Skin of body (tissue), 2 donors: Measurements from ENCODE around the gene CARD6. TPM values are rescaled to one million over a fixed set of nuclear protein-coding genes. Genes with fewer than 3 reads are reported as not detected.
"Not testable (repeated sequence)": the region's sequence is repeated elsewhere in the genome, so short reads cannot be mapped to it uniquely, and the experiment has no call there.

Experiments
- DNase-seq: peaks from one replicate; lab custom pipeline; 2025; lab: John Stamatoyannopoulos, UW
- total RNA-seq: library from RNA; depleted of rRNA; stranded (reverse); fragments of >200 nt; gene quantifications from one replicate; pipeline ENCODE4 v1.2.3, GENCODE V29; 2014

Gene CARD6
- total RNA-seq = 3.9 TPM

- DNase-seq = no peak
Observed at GRCh38 chr5:40841068-40841805, at the start of gene CARD6. CARD6 (plus strand) TSS chr5:40841367; CDS start chr5:40841383, 16 bp downstream.

DNA sequence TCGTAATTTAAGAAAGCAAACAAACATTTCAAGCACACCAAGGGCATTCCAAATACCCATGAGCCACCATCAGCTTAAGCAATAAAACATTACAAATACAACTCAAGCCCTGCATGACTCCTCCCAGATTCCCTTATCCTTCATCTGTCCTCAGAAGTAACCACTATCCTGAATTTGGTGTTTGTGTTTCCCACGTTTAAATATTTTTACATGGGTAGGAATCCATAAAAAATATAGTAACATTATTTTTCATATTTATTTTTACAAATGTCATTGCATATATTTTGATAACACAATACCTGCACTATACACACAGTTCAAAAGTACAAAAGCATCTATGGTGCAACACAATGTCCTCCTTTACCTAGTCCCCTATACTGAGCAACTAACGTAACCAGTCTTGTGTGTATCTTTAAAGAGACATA lies 49.4 kb upstream of the CARD6 start:
- no peak for DNase-seq

- DNase-seq = not testable (repeated sequence)
Observed at GRCh38 chr5:40792691-40793090, 48.5 kb upstream of the CARD6 start.

- not testable (repeated sequence) for DNase-seq
Observed at GRCh38 chr5:40794340-40794739, 46.8 kb upstream of the CARD6 start.

GRCh38 chr5:40794877-40795276 lies 46.3 kb upstream of the CARD6 start:
- DNase-seq = not testable (repeated sequence)

DNA sequence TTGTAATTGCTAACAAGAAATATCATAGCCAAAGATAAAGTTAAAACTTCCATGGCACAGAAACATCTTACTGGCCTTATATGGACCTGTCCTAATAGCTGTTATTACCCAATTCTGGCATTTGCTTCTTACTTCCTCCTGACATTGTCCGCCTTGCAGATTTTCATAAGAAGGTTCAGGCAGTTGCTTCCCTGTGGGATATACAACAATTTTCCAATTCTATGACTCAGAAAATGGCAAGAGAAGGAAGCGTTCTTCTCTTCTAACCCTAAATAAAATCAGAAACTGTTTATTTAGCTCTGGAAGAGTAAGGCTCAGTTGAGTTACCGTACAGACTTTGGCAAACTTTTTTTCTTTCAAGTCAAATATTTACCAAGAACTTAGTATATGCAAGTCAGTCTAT lies 44.7 kb upstream of the CARD6 start:
- peak; percentile 17 for DNase-seq

DNA sequence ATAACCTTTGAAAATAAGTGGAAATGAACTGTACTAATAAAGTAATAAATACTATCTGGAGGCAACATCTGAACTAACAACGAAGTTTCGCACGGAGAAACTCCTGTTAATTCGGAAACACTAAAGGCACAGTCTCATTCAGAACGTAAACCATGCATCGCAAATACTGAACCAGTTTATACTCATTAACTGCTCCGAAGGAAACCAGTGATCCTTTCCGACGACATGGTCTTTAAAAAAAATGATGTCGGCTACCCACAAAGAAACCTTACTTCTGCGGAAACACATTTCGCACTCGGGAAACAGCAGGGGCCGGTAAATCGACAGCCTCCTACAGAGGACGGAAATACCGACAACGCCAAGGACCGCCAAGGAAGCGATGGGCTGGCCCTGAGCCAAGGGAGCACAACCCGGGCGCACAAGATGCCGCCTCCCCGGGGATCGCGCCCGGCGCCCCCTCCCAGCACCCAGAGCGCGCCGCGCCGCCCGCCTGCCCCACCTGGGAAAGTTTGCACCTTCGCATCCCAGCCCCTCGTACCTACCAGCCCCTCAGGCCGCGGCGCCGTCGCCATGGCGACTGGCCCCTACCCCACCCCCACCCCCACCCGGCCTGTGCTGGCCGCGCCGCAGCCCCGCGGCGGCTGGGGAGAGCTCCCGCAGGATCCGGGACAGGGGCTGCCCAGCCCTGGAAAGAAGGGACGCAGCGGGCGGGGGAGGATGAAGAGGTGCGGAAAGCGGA lies 43.7 kb upstream of the CARD6 start:
- peak; percentile 25 for DNase-seq

- DNase-seq = peak; percentile 89
Observed at GRCh38 chr5:40798012-40798800, 43.0 kb upstream of the CARD6 start, which contains the start of gene PRKAA1. PRKAA1 (minus strand) TSS chr5:40798374; CDS start chr5:40798189, 185 bp downstream.

- DNase-seq = no peak
Observed at GRCh38 chr5:40798801-40799210, 42.4 kb upstream of the CARD6 start.

DNA sequence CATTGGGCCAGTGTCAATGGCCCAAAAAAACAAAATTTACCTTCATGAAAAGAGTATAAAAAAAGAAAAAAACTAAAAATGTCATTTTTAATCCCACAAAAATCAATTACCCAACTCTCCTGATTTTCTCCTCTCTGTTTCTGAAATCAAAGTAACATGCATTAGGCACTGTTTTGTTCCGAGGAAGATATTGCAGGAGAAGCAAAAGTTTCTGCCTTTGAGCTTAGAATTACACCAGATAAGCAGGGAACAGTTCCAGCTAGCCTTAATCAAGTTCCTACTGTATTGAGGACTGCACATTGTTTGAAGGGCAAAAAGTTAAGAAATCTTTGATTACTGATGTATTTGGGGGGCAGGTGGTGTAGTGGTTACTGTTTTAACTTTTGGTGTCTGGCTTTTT lies 41.9 kb upstream of the CARD6 start:
- no peak for DNase-seq

GRCh38 chr5:40801771-40802562 lies 39.2 kb upstream of the CARD6 start:
- DNase-seq = no peak

DNA sequence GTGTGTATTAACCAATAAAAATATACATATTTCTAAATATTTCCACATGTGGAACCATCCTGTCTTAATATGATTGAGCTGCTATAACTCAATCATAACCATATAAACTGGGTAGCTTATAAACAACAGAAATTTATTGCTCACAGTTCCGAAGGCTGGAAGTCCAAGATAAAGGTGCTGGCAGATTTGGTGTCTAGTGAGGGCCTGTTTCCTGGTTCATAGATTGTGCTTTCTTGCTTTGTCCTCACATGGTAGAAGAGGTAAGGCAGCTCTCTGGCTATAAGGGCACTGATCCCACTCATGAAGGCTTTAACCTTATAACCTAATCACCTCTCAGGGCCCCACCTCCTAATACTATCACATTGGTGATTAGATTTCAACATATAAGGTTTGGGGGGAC lies 29.0 kb upstream of the CARD6 start:
- DNase-seq = no peak

GRCh38 chr5:40813698-40814281 lies 27.4 kb upstream of the CARD6 start:
- DNase-seq = no peak

- no peak for DNase-seq
Observed at GRCh38 chr5:40823459-40823858, 17.7 kb upstream of the CARD6 start.

- DNase-seq = not testable (repeated sequence)
Observed at GRCh38 chr5:40825461-40826043, 15.6 kb upstream of the CARD6 start.

- DNase-seq = no peak
Observed at GRCh38 chr5:40826489-40827187, 14.5 kb upstream of the CARD6 start.

DNA sequence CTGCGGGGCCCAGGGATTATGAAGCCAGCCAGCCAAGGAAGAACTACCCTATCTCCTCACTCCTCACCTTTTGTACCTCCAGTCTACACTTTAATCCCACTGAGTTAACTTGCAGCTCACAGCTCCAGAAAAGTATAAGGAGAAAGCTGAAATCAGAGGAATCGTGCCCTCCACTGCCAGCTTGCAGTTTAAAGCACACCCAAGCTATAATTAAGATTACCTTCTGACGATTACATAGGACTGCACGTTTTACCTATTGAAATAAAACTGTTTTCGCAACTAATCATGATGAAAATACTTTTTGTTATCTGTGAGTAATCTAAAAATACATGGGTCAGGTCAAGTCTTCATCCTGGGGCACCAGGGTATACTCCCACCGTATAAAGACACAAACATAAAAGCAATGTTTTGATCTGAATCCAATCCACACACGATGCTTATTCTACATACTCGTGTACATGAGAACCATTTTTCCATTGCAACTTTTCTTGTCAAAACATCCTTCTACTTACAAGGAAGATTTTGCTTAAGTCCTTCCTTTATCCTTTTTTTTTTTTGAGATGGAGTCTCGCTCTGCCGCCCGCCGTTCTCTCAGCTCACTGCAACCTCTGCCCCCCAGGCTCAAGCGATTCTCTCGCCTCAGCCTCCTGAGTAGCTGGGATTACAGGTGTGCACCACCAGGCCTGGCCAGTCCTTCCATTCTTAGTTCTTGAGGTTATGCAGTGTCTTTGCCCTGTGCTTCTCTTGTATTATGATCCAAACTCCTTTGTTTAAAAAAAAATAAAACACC lies 13.8 kb upstream of the CARD6 start:
- DNase-seq = no peak

GRCh38 chr5:40828021-40828631 lies 13.0 kb upstream of the CARD6 start:
- no peak for DNase-seq
